Stimulated activated naive B cell treated with anti-CD40 and anti-IgM and Interleukin-4, amounts not matched to agents 10 μg/mL and 1 μg/mL and 100 μg/mL, for 72 hours (primary cell): ENCODE measurements around the gene BMP2.

Experiments
- ATAC-seq, 2 donors: fragments of 150-1000 bp; cut with Tn5 transposase; replicated peaks; 2 replicates each; pipeline ENCODE4 v1.10.0; 2021; ENCODE audit warnings: moderate library complexity in 1 of 2
- DNase-seq: peaks from one replicate; pipeline ENCODE4 v3.0.0; 2021
- H3K27ac Mint-ChIP-seq: one replicate; pipeline ENCODE4 v1.8.0; 2022; ENCODE audit warnings: mild to moderate bottlenecking, mixed read lengths
- H3K27me3 Mint-ChIP-seq, 2 donors: one replicate each; pipeline ENCODE4 v1.8.0; 2022; ENCODE audit warnings: mixed read lengths in 2 of 2
- H3K36me3 Mint-ChIP-seq, 2 donors: one replicate each; pipeline ENCODE4 v1.8.0; 2022; ENCODE audit warnings: mixed read lengths in 2 of 2, mild to moderate bottlenecking in 1 of 2
- H3K4me1 Mint-ChIP-seq, 2 donors: one replicate each; pipeline ENCODE4 v1.8.0; 2022; ENCODE audit warnings: mixed read lengths in 2 of 2, mild to moderate bottlenecking in 1 of 2
- H3K4me3 Mint-ChIP-seq, 2 donors: one replicate each; pipeline ENCODE4 v1.8.0; 2022; ENCODE audit warnings: mild to moderate bottlenecking in 2 of 2, mixed read lengths in 2 of 2, moderate library complexity in 1 of 2
- H3K9me3 Mint-ChIP-seq, 2 donors: one replicate each; pipeline ENCODE4 v1.8.0; 2022; ENCODE audit warnings: mixed read lengths in 2 of 2, mild to moderate bottlenecking in 1 of 2

BMP2 gene

GRCh38 chr20:6829510-6830116 is 62.1 kb downstream of the BMP2 start:
- DNase-seq: no peak
- no peaks in the 10 kb centered on the region for H3K9me3 Mint-ChIP-seq
- ATAC-seq: no peak
- no peaks in the 10 kb centered on the region for H3K27me3 Mint-ChIP-seq
- H3K36me3 Mint-ChIP-seq: no peaks in the 10 kb centered on the region
- no peak overlapping the region for H3K27ac Mint-ChIP-seq
- H3K4me3 Mint-ChIP-seq: no peak overlapping the region
- H3K4me1 Mint-ChIP-seq: no peaks in the 10 kb centered on the region
